SHP77 (cell line): ENCODE measurements around the gene DNM2.
A peak's percentile ranks its signal among the peaks of the same experiment; 100 is the strongest.

Experiments
- DNase-seq, 2 experiments: peaks; one replicate each; lab custom pipeline; 2025; lab: John Stamatoyannopoulos, UW

The DNM2 gene

DNA sequence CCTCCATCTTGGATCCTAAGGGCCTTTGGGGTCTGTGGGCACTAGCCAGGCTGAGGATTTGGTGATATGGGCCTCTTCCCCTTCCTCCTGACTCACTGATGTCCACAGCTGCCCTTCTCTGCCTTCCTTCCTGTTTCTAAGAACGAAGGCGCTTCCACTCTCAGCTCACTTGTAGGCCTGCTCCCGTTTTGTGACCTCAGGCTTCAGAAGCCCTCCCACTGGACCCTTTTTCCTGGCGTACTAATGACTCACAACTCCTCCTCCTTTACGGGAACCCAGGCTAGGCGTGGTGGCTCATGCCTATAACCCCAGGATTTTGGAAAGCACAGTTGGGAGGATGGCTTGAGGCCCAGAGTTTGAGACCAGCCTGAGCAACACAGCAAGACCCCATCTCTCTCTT is 62.5 kb downstream of the DNM2 start:
- no peak for DNase-seq

- DNase-seq: no peak
These were observed 64.9 kb downstream of the DNM2 start for GRCh38 chr19:10782795-10783194.

- DNase-seq: no peak
These were observed 66.4 kb downstream of the DNM2 start for GRCh38 chr19:10784257-10784656.

DNA sequence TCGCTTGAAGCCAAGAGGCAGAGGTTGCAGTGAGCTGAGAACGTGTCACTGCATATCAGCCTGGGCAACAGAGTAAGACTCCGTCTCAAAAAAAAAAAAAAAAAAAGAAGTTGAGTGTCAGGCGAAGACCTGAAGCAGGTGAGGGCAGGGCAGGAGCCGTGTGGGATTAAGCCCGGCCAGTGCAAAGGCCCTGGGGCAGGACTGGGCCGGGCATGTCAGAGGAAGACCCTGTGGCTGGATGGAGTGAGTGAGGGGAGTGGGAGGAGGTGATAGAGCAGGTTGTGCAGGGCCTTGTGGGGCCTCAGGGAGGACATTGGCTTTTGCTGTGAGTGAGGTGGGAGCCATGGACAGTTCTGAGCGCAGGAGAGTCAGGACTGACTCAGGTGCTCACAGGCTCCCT is 70.3 kb downstream of the DNM2 start:
- no peak for DNase-seq

GRCh38 chr19:10789866-10790265 is 72.0 kb downstream of the DNM2 start:
- DNase-seq: no peak

DNA sequence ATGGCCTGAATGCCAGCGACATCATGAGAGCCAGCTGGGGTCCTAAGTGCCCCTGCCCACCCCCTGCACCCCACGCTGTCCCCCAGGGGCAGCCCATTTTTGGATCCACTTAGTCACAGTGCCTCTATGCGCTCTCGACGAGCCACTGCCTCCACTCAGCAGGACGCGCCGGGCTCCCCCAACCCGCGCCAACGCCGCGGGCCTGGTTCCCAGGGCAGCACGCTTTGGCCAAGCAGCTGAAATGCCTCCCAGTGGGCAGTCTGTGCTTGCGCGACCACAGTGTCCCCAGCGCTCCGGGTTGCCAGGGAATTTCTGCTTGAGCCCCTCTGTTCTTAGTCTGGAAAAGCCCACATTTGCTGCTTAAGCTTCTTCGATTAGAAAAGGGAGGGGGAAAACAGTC is 78.8 kb downstream of the DNM2 start:
- no peak for DNase-seq

DNA sequence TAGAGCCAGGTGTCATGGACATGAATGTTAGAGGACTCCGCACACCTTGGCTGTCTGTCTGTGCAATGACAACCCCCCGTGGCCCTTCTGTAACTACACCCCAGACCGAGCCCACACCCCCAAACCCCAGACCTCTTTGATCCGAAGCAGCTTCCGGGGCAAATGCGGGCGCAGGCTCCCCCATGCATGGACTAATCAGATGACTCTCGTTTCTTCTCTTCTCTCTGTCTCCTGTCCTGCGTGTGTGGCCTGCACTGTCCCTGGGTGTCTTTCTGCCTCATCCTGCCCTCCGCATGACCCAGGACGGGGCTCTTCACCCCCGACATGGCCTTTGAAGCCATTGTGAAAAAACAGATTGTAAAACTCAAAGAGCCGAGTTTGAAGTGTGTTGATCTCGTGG is 79.2 kb downstream of the DNM2 start:
- DNase-seq: no peak

DNA sequence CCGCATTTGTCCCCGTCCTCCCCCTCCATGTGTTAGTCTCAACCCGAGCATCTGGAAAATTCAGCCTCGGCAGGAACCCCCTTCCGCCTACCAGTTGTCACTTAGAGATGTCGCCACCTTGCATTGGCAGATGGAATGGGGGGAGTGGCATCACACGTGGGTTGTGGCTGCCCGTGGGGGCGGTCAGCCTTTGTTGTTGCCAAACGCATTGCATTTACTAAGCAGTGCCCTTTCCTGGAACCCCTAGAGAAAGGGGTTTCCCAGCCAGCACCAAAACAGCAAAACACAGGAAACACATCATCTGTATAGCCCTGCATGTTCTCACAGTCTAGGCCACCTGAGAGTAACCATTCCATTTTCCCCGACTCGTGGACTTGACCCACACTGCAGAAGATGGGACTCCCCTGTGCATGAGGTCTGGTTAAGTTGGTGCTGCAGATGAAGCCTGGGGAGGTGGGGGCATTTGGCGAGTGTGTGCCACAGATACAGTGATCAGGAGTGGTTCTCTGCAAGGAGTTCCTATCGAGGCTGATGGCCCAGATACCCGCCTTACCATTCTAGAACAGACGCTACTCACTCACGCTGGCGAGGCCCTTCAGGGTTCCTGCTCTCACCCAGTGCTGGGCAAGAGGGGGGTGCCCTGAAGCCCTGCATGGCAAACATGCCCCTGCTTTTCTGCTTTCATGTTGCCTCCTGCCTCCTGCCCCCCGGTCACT is 79.8 kb downstream of the DNM2 start:
- DNase-seq: no peak

GRCh38 chr19:10800488-10800887 is 82.6 kb downstream of the DNM2 start:
- DNase-seq: no peak

- no peak for DNase-seq
These were observed 84.6 kb downstream of the DNM2 start for GRCh38 chr19:10802479-10802878.

- DNase-seq: no peak
These were observed 85.4 kb downstream of the DNM2 start for GRCh38 chr19:10803252-10803651.

DNA sequence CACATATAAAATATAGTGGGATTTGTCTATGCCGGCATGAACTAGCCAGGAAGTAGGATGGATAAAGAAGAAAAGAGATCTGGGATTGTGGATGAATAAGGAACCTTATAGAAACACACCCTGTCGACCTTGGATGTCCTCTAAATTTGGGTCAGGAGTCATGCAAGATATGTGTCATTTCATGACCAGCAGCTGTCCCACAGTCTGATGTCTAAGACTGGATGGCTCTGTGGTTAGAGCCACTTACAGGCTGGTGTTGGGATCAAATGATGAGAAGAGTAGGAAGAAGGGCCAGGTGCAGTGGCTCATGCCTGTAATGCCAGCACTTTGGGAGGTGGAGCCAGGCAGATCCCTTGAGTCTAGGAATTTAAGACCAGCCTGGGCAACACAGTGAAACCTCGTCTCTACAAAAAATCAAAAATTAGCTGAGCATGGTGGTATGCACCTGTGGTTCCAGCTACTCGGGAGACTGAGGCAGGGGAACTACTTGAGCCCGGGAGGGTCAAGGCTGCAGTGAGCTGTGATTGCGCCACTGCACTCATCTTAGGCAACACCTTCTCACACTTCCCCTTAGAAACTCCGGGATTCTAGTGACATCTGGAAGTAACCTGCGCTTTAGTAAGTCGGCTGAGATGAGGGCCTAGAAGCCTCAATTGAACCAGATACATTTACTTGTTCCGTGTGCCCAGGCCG is 87.3 kb downstream of the DNM2 start:
- no peak for DNase-seq

DNA sequence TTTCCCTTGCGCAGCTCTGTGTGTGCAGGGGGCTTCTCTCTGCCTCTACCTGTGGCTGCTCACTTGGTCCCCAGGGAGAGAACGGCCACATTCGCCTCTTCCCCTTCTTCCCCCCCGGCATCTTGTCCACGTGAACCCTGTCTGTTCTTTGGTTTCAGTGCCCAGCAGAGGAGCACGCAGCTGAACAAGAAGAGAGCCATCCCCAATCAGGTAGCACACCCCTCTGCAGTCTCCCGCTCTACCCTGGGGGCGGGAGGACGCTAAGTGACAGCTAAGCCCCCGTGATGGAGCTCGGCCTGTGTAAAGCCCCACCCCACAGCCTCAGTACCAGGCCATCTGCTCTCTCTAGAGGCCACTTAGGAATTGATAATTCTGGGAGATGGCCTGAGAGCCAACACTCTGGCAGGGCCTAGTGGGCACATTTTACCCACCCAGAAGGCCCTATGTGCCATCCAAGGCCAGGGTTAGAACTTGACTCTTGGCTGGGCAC is 87.9 kb downstream of the DNM2 start:
- DNase-seq: no peak

DNA sequence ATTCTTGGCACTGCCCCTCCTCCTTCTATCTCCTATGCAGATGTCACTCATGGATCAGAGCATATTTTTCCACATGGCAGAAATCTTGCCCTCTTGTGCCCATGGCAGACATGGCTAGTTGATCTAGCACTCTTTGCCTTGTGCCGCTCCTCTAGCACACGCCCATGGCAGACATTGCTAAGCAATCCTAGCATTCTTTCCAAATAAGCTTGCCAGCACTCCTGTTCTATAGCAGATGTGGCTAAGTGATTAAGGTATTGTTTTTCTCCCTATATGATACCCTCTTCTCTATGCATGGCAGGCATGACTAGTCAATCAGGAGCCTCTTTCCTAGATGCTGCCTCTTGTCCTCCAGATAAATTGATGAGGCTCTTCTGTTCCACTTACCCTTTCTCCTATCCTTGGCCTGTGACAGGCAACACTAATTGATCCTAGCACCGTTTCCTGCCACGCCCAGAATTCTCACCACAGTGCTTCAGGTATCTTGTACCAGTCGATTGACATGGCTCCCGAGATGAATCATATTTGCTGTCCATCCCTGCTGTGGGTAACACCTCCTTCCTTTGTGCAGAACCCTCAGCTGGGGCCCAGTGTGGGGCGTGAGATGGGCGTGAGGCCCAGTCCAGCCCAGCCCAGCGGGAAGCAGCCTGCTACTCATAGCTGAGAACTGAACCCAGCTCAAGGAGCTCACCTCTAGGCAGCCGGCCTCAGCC is 91.2 kb downstream of the DNM2 start:
- DNase-seq: no peak

- DNase-seq: no peak
These were observed 91.9 kb downstream of the DNM2 start for GRCh38 chr19:10809651-10810285.

DNA sequence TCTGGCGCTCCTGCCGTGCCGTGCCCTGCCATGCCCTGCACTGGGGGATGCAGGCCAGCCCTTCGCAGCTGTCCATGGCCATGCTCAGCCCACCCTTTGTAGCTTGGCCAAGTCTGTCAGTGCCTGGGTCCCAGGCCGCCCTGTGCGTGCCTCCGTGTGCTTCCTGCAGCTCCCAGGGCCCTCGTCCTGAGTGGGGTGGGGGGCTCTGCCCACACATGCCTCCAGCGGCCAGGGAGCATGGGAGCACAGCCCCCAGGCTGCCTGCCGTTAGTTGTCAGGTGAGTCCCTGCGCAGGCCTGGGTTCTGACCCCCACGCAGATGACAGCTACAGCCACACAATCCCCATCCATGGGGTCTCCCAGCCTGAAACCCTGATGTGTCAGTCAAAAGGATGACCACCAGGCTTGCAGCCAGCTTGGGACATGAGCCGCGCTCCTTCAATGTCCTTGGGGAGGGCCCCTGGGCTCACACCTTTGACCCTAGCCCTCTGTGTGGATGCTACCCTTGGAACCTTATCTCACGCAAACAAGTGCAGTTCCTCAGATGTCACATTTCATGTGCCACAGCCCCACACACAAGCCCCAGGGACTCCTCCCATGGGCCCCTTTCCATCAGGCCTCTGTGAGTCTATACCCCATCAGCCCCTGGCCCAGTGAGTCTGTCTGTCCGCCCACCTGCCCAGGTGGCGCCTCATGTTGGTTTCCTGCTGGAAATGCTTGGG is 93.7 kb downstream of the DNM2 start:
- no peak for DNase-seq

GRCh38 chr19:10812196-10812595 is 94.3 kb downstream of the DNM2 start:
- no peak for DNase-seq

GRCh38 chr19:10812902-10813404 is 95.1 kb downstream of the DNM2 start:
- peak; percentile 12 for DNase-seq

DNA sequence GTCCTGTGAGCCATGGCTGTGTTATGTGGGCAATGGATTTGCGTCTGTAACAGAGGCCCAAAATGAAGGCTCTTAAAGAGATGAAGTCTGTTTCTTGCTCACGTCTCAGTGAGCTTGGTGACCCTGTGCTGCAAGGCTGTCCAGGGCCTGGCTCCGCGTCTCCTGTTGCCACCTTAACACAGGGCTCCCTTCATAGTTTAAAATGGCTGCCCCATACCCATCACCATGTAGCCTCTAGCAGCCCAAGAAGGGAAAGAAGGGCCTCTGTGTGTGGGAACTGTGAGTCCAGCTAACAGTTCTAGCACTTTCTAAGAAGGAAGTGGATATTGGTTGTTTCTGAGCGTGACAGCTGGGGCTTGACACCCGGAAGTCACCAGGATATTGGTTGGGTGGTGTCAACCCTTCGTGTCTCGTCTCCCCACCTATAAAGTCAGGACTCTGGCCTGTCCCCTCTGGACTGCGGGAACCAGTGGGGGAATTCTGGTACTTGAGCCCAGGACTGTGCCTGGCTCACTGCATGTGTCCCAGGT is 97.2 kb downstream of the DNM2 start:
- no peak for DNase-seq

- no peak for DNase-seq
These were observed 98.2 kb downstream of the DNM2 start for GRCh38 chr19:10815969-10816644.

DNA sequence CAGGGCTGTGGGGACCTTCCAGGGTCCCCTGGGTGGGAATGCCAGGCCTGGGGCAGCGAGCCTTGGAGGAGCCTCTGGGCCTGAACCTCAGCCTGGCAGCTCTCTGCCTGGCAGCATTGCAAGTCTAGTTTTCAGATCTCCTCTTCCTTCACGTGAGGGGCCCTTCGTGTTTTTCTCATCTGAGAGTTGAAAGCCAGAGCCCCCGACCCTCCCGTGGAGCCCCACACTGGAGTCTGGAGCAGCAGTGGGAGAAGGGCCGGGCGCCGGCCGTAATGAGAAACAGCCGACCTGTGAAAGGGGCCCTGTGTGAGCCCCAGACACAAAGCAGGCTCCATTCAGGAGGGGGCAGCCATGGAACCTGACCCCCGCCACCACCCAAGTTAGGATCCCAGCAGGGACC is 98.8 kb downstream of the DNM2 start:
- DNase-seq: no peak
